B cell (primary cell): ENCODE data around the gene CELF4. TPM values are rescaled to one million over a fixed set of nuclear protein-coding genes. Genes with fewer than 3 reads are reported as not detected.

ENCODE experiments used
- ATAC-seq: fragments of 200-7000 bp; cut with Tn5 transposase; one replicate; pipeline ENCODE4 v1.10.0; 2021; ENCODE audit warnings: low read depth, mild to moderate bottlenecking, moderate number of reproducible peaks, moderate library complexity
- CTCF ChIA-PET: fragments of 350-600 bp; sonication (Branson Sonifier 250); formaldehyde crosslinking; loops from one replicate; lab custom pipeline; 2021; ENCODE audit warnings: antibody characterized with exemption, inconsistent platforms; lab: Charles Lee
- POLR2A ChIA-PET: fragments of 350-600 bp; sonication (Branson Sonifier 250); formaldehyde crosslinking; loops from one replicate; lab custom pipeline; 2021; ENCODE audit warnings: antibody characterized with exemption; lab: Charles Lee
- DNase-seq: peaks from one replicate; pipeline ENCODE4 v3.0.0; 2013
- H2AFZ ChIP-seq: 2 replicates; pipeline ENCODE4 v1.6.1; 2012; ENCODE audit warnings: mild to moderate bottlenecking, low read depth, low read length; ENCODE audit not compliant: insufficient read depth, poor library complexity, severe bottlenecking
- H3K27ac ChIP-seq, 2 donors: 1 replicate in 1 of 2; 2 replicates in 1 of 2; pipeline ENCODE4 v1.5.1; 2012 to 2013; ENCODE audit warnings: low read length in 2 of 2, mild to moderate bottlenecking in 2 of 2, moderate library complexity in 1 of 2
- H3K27me3 ChIP-seq, 4 experiments: fragments of 200-600 bp in 1 of 4; sonication (generic) in 1 of 4; replicated peaks in 1 of 4; 1 replicate in 2 of 4; 2 replicates in 2 of 4; pipeline versions ENCODE4 v1.6.1 to v1.7.0; 2013 to 2016; ENCODE audit warnings: low read length in 3 of 4, mild to moderate bottlenecking in 2 of 4, mixed read lengths in 1 of 4, moderate library complexity in 1 of 4; ENCODE audit not compliant: insufficient read depth in 4 of 4, control insufficient read depth in 3 of 4; ENCODE audit errors: control extremely low read depth in 1 of 4
- H3K36me3 ChIP-seq, 2 experiments: replicated peaks in 1 of 2; 1 replicate in 1 of 2; 2 replicates in 1 of 2; pipeline versions ENCODE4 v1.6.1 to v1.7.1; 2013; ENCODE audit warnings: low read length in 1 of 2; ENCODE audit not compliant: insufficient read depth in 2 of 2, control insufficient read depth in 1 of 2; ENCODE audit errors: control extremely low read depth in 1 of 2, extremely low read depth in 1 of 2
- H3K4me1 ChIP-seq, 2 donors: fragments of 200-600 bp in 1 of 2; sonication (generic) in 1 of 2; 1 replicate in 1 of 2; 2 replicates in 1 of 2; pipeline versions ENCODE4 v1.5.1 to v1.6.1; 2013 to 2017; ENCODE audit warnings: low read length in 2 of 2; ENCODE audit not compliant: control insufficient read depth in 2 of 2, insufficient read depth in 2 of 2
- H3K4me2 ChIP-seq: replicated peaks from 2 replicates; pipeline ENCODE3; 2012; ENCODE audit warnings: mild to moderate bottlenecking, low read depth, low read length; ENCODE audit not compliant: poor library complexity, severe bottlenecking
- H3K4me3 ChIP-seq, 5 experiments: fragments of 200-600 bp in 1 of 5; sonication (generic) in 1 of 5; 1 replicate in 3 of 5; 2 replicates in 2 of 5; pipeline versions ENCODE4 v1.5.1 to v1.7.0; 2011 to 2016; ENCODE audit warnings: low read length in 4 of 5, mild to moderate bottlenecking in 4 of 5, low read depth in 2 of 5, control low read depth in 1 of 5, moderate library complexity in 1 of 5; ENCODE audit not compliant: insufficient read depth in 1 of 5; ENCODE audit errors: control extremely low read depth in 1 of 5, extremely low read depth in 1 of 5
- H3K79me2 ChIP-seq: fragments of 200-600 bp; sonication (generic); one replicate; pipeline ENCODE4 v1.6.0; 2016; ENCODE audit warnings: low read length; ENCODE audit not compliant: control insufficient read depth, insufficient read depth
- H3K9ac ChIP-seq: fragments of 200-600 bp; sonication (generic); 2 replicates; pipeline ENCODE4 v1.6.1; 2017; ENCODE audit warnings: mild to moderate bottlenecking, low read length, moderate library complexity
- H3K9me3 ChIP-seq, 3 donors: one replicate each; pipeline versions ENCODE4 v1.6.1 to v1.7.1; 2013; ENCODE audit warnings: low read length in 2 of 3; ENCODE audit not compliant: control insufficient read depth in 2 of 3, insufficient read depth in 1 of 3; ENCODE audit errors: control extremely low read depth in 1 of 3
- H4K20me1 ChIP-seq: 2 replicates; pipeline ENCODE4 v1.6.0; 2012; ENCODE audit warnings: mild to moderate bottlenecking, low read length; ENCODE audit not compliant: insufficient read depth, control insufficient read depth, poor library complexity, severe bottlenecking
- H3K27ac Mint-ChIP-seq: one replicate; pipeline ENCODE4 v1.8.0; 2021; ENCODE audit warnings: mixed read lengths
- H3K27me3 Mint-ChIP-seq: one replicate; pipeline ENCODE4 v1.8.0; 2021; ENCODE audit warnings: mixed read lengths
- H3K4me1 Mint-ChIP-seq: one replicate; pipeline ENCODE4 v1.8.0; 2021; ENCODE audit warnings: mixed read lengths
- H3K4me3 Mint-ChIP-seq: one replicate; pipeline ENCODE4 v1.8.0; 2021; ENCODE audit warnings: mixed read lengths
- H3K9me3 Mint-ChIP-seq: one replicate; pipeline ENCODE4 v1.8.0; 2022; ENCODE audit warnings: mixed read lengths; ENCODE audit not compliant: insufficient read depth
- CTCF ChIP-seq: fragments of 200-600 bp; IDR thresholded peaks from one replicate; pipeline ENCODE4 v1.8.0; 2022; ENCODE audit warnings: antibody characterized with exemption, mild to moderate bottlenecking
- EZH2 ChIP-seq: IDR thresholded peaks from 2 replicates; pipeline ENCODE4 v1.6.1; 2012; ENCODE audit warnings: borderline replicate concordance, low read depth, mild to moderate bottlenecking, moderate library complexity, low read length; ENCODE audit not compliant: insufficient read depth, poor library complexity, severe bottlenecking
- WGBS: methylation state at CpG from one replicate; pipeline ENCODE4 v1.1.5; 2013; ENCODE audit warnings: missing lambda C conversion rate; ENCODE audit not compliant: insufficient coverage; 5-methylcytosine and 5-hydroxymethylcytosine counted together
- intact Hi-C: fragments of 100-400 bp; cut with micrococcal nuclease; formaldehyde crosslinking; loops from one replicate; pipeline ENCODE4 v1.10.0; 2022
- polyA plus RNA-seq: library from polyadenylated mRNA; depleted of rRNA; stranded (reverse); fragments of >200 nt; gene quantifications from 2 replicates; pipeline ENCODE4 v1.2.3, GENCODE V29; 2012
- total RNA-seq, 2 donors: library from RNA; stranded (reverse); fragments of 120-200 nt in 1 of 2; gene quantifications; 1 replicate in 1 of 2; 2 replicates in 1 of 2; pipeline versions ENCODE4 v1.2.3 to v1.2.4, GENCODE V29; 2013 to 2022

Gene CELF4
- total and polyA plus RNA-seq, 2 donors (not counting 1 experiment from before 2014, with no cell fraction given) = not detected

- Histone ChIP-seq H3K36me3 (no peaks in the 10 kb centered on the region), H3K9me3 (peaks cover 0 to 11% (median 0%) of the 10 kb centered on the region in 3 donors), H3K79me2 (no peaks in the 10 kb centered on the region), H3K4me1 (no peaks in the 10 kb centered on the region), H3K4me3 (no peak overlapping the region), H3K27ac (no peak overlapping the region), H3K27me3 (peaks cover 0 to 3% (median 0%) of the 10 kb centered on the region in 4 experiments), H2AFZ (no peak overlapping the region), H3K4me2 (no peak overlapping the region), H4K20me1 (no peaks in the 10 kb centered on the region), H3K9ac (no peak overlapping the region)
- Mint-ChIP-seq H3K4me1 (no peaks in the 10 kb centered on the region), H3K27me3 (peaks cover 19% of the 10 kb centered on the region), H3K4me3 (no peak overlapping the region), H3K27ac (no peak overlapping the region), H3K9me3 (no peaks in the 10 kb centered on the region)
- 92% methylated on average over 10 of the region's 10 CpGs for WGBS
- intact Hi-C loops = no loop called here
- TF ChIP-seq EZH2 = no peak
- TF ChIP-seq CTCF = no peak
- ChIA-PET CTCF (no interaction called here), POLR2A (no interaction called here)
- ATAC-seq (no peak), DNase-seq (no peak)
These were observed 10.0 kb upstream of the CELF4 start for GRCh38 chr18:37575646-37576045.

- Mint-ChIP-seq H3K27me3 (peaks cover 31% of the 10 kb centered on the region), H3K9me3 (no peaks in the 10 kb centered on the region), H3K27ac (no peak overlapping the region), H3K4me1 (no peaks in the 10 kb centered on the region), H3K4me3 (no peak overlapping the region)
- DNase-seq (no peak), ATAC-seq (no peak)
- Histone ChIP-seq H3K4me1 (no peaks in the 10 kb centered on the region), H3K9ac (no peak overlapping the region), H2AFZ (no peak overlapping the region), H3K79me2 (no peaks in the 10 kb centered on the region), H3K27ac (no peak overlapping the region), H3K36me3 (no peaks in the 10 kb centered on the region), H4K20me1 (no peaks in the 10 kb centered on the region), H3K4me3 (no peak overlapping the region), H3K9me3 (peaks cover 0 to 11% (median 0%) of the 10 kb centered on the region in 3 donors), H3K4me2 (no peak overlapping the region), H3K27me3 (peaks cover 0 to 10% (median 6%) of the 10 kb centered on the region in 4 experiments)
- TF ChIP-seq CTCF (no peak), EZH2 (no peak)
- CTCF ChIA-PET = no interaction called here
- 96% methylated on average over 3 of the region's 7 CpGs for WGBS
- intact Hi-C loops = no loop called here
- POLR2A ChIA-PET = no interaction called here
These were observed 8.5 kb upstream of the CELF4 start for GRCh38 chr18:37574113-37574512.
